NCI-H146 treated with DMSO at 0.1 percent for 48 hours (cell line): Measurements from ENCODE around the gene FOXD3.
"Not testable (repeated sequence)": the region's sequence is repeated elsewhere in the genome, so short reads cannot be mapped to it uniquely, and the experiment has no call there.

ENCODE experiments used
- DNase-seq: peaks from one replicate; lab custom pipeline; 2025; ENCODE audit not compliant: unreplicated experiment; lab: John Stamatoyannopoulos, UW

The FOXD3 gene

GRCh38 chr1:63356234-63356633 lies 33.9 kb downstream of the FOXD3 start:
- not testable (repeated sequence) for DNase-seq

GRCh38 chr1:63359561-63359960 lies 37.2 kb downstream of the FOXD3 start:
- DNase-seq, result no peak

- no peak for DNase-seq
Measured at GRCh38 chr1:63362073-63362472, 39.7 kb downstream of the FOXD3 start.

- DNase-seq, result no peak
Measured at GRCh38 chr1:63362578-63362977, 40.2 kb downstream of the FOXD3 start.

- no peak for DNase-seq
Measured at GRCh38 chr1:63363014-63363413, 40.6 kb downstream of the FOXD3 start.

- DNase-seq, result no peak
Measured at GRCh38 chr1:63366908-63367214, 44.5 kb downstream of the FOXD3 start.

- peak; percentile 83 for DNase-seq
Measured at GRCh38 chr1:63367215-63368103, 45.1 kb downstream of the FOXD3 start, which contains the start of gene ALG6. Gene ALG6, plus strand, starts transcription at chr1:63367627. Its CDS starts 3,351 bp downstream, at chr1:63370978.

GRCh38 chr1:63368131-63368530 lies 45.8 kb downstream of the FOXD3 start:
- peak; percentile 38 for DNase-seq
